OCI-LY3 (cell line): Measurements from ENCODE around the gene TSPAN31.

ENCODE experiments used
- EZH2phosphoT487 ChIP-seq: fragments of 200-600 bp; shearing (Covaris generic); IDR thresholded peaks from 2 replicates; pipeline ENCODE4 v1.6.1; 2018; ENCODE audit warnings: antibody characterized with exemption, mixed run types, low read depth
- TF ChIP-seq, protein P1 (sequence below): fragments of 200-600, 300-600 bp; sonication (generic); IDR thresholded peaks from 2 replicates; pipeline ENCODE4 v1.5.1; 2014; ENCODE audit warnings: antibody characterized with exemption, low read length, low read depth

DNA sequence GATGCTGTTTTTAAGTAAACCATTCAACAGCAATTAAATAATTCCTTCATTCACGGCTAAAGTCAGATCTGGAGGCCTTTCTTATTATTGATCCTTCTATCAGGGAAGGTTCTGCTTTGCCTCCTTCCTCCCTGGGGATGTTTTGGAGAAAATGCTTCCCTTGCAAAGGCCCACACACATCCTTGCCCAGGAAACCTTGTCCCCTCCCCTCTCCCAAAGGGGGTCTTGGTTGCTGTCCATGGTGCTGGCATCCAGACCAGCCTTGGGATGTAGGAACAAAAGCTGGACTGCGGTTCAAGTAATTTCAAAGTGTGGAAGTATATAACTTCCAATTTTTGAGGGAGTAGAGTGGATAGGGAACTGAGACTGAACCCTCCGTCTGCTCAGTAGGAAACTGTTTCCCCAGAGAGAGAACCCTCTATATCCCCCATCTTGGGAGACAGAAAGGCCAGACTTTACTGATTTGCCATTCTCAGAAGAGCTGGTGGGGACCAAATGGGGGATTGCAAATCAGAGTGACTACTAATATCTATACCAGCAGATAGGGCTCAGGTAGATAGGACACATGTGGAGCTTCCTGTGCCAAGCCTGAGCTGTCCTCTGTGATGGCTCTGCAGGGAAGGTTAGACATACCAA is 15.6 kb downstream of the TSPAN31 start:
- TF ChIP-seq, protein P1, sequence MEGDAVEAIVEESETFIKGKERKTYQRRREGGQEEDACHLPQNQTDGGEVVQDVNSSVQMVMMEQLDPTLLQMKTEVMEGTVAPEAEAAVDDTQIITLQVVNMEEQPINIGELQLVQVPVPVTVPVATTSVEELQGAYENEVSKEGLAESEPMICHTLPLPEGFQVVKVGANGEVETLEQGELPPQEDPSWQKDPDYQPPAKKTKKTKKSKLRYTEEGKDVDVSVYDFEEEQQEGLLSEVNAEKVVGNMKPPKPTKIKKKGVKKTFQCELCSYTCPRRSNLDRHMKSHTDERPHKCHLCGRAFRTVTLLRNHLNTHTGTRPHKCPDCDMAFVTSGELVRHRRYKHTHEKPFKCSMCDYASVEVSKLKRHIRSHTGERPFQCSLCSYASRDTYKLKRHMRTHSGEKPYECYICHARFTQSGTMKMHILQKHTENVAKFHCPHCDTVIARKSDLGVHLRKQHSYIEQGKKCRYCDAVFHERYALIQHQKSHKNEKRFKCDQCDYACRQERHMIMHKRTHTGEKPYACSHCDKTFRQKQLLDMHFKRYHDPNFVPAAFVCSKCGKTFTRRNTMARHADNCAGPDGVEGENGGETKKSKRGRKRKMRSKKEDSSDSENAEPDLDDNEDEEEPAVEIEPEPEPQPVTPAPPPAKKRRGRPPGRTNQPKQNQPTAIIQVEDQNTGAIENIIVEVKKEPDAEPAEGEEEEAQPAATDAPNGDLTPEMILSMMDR = no peak
- TF ChIP-seq EZH2phosphoT487 = no peak
